ENCODE results near the gene AARS2. TPM values are rescaled to one million over a fixed set of nuclear protein-coding genes. Genes with fewer than 3 reads are reported as not detected.

AARS2 gene
- total and polyA plus RNA-seq, 9 of the 15 experiments (the other 6 are each of a cell fraction or from before 2014, with no cell fraction given), result 0.97 to 34.0 (median 18.3) TPM

GRCh38 chr6:44304282-44305199, 8.6 kb downstream of the AARS2 start (continued):
- TF ChIP-seq REST (IDR thresholded peaks at IDR 0.05; ENCODE audit: borderline replicate concordance), result peak; percentile 41; the same call in 1 of the 2 replicates
- TF ChIP-seq REST (CRISPR knock-in tag; IDR thresholded peaks at IDR 0.05; ENCODE audit: low read depth), result no peak
- peak in 1 of 2 experiments; percentile 28; a peak in 1 of 4 replicates for TF ChIP-seq RCOR1 (IDR thresholded peaks at IDR 0.05; ENCODE audit: borderline replicate concordance in 1 of 2, low read depth in 2 of 2, low read length in 2 of 2)
- 0 out of 2 replicates have a peak, but pooled peaks have one; percentile 43 for TF ChIP-seq ZNF143 (CRISPR knock-in tag; IDR thresholded peaks at IDR 0.05)
- TF ChIP-seq PURB (CRISPR knock-in tag; IDR thresholded peaks at IDR 0.05; ENCODE audit: low read depth), result 0 out of 2 replicates have a peak, but pooled peaks have one; percentile 78
- TF ChIP-seq HMGXB4 (CRISPR knock-in tag; IDR thresholded peaks at IDR 0.05), result no peak
- no peak for TF ChIP-seq PRPF4 (IDR thresholded peaks at IDR 0.05; ENCODE audit: insufficient read depth, low read depth, low read length, poor library complexity, severe bottlenecking)
- TF ChIP-seq ZBTB7A (IDR thresholded peaks at IDR 0.05; ENCODE audit: borderline replicate concordance, control insufficient read depth, low read depth, low read length), result peak; percentile 77
- 0 out of 2 replicates have a peak, but pooled peaks have one; percentile 17 for TF ChIP-seq JUND (IDR thresholded peaks at IDR 0.05; ENCODE audit: borderline replicate concordance, low read depth, low read length)
- 0 out of 3 replicates have a peak, but pooled peaks have one; percentile 11 for TF ChIP-seq JUND (tag; IDR thresholded peaks at IDR 0.05; ENCODE audit: borderline replicate concordance, low read depth, low read length)
- 0 out of 2 replicates have a peak, but pooled peaks have one; percentile 18 for TF ChIP-seq KLF16 (IDR thresholded peaks at IDR 0.05)
- TF ChIP-seq UBTF (IDR thresholded peaks at IDR 0.05; ENCODE audit: borderline replicate concordance in 1 of 2, low read depth in 2 of 2, low read length in 2 of 2), result no peak
- peak; percentile 16 for TF ChIP-seq TAF1 (IDR thresholded peaks at IDR 0.05; ENCODE audit: control insufficient read depth, extremely low read depth, insufficient read depth, low read length, severe bottlenecking)
